A673 (cell line): ENCODE results near the gene SRPK3. TPM values are rescaled to one million over a fixed set of nuclear protein-coding genes. Genes with fewer than 3 reads are reported as not detected.

ENCODE experiments used
- BruUV-seq: library from RNA; stranded (reverse); fragments of 400-500 nt; replicated peaks from 2 replicates; lab custom pipeline; 2021; lab: Mats Ljungman, UMichigan
- CTCF ChIA-PET: fragments of 300-600 bp; sonication (Branson Sonifier 250); formaldehyde crosslinking; loops from one replicate; lab custom pipeline; 2022; ENCODE audit warnings: antibody characterized with exemption; lab: Charles Lee
- POLR2A ChIA-PET: fragments of 300-600 bp; sonication (Branson Sonifier 250); formaldehyde crosslinking; loops from one replicate; lab custom pipeline; 2022; ENCODE audit warnings: antibody characterized with exemption; ENCODE audit not compliant: low non-redundant PET; lab: Charles Lee
- DNase-seq: peaks from one replicate; pipeline ENCODE4 v3.0.0-alpha.2; 2015; ENCODE audit warnings: low spot score
- H3K27ac ChIP-seq: fragments of 200-600 bp; sonication (generic); 2 replicates; pipeline ENCODE4 v1.5.1; 2016; ENCODE audit warnings: mixed run types, low read depth, mild to moderate bottlenecking, mixed read lengths, antibody characterized with exemption, low read length; ENCODE audit not compliant: poor library complexity, severe bottlenecking
- H3K27me3 ChIP-seq: fragments of 200-600 bp; sonication (generic); replicated peaks from 2 replicates; pipeline ENCODE4 v1.6.1; 2017; ENCODE audit warnings: mixed run types, low read depth, mild to moderate bottlenecking, mixed read lengths, antibody characterized with exemption, low read length; ENCODE audit not compliant: insufficient read depth, poor library complexity
- H3K36me3 ChIP-seq: fragments of 200-600 bp; sonication (generic); 2 replicates; pipeline ENCODE4 v1.6.1; 2016; ENCODE audit warnings: mixed run types, mild to moderate bottlenecking, mixed read lengths, antibody characterized with exemption, low read length; ENCODE audit not compliant: insufficient read depth, poor library complexity, severe bottlenecking
- H3K4me1 ChIP-seq: fragments of 200-600 bp; sonication (generic); 2 replicates; pipeline ENCODE4 v1.6.1; 2017; ENCODE audit warnings: mixed run types, mild to moderate bottlenecking, mixed read lengths, antibody characterized with exemption, low read length; ENCODE audit not compliant: insufficient read depth, poor library complexity, severe bottlenecking
- H3K4me3 ChIP-seq: fragments of 200-600 bp; sonication (generic); 2 replicates; pipeline ENCODE4 v1.5.1; 2016; ENCODE audit warnings: low read depth, mixed run types, mild to moderate bottlenecking, mixed read lengths, low read length; ENCODE audit not compliant: poor library complexity, severe bottlenecking
- H3K9me3 ChIP-seq: fragments of 200-600 bp; sonication (generic); 2 replicates; pipeline ENCODE4 v1.6.1; 2016; ENCODE audit warnings: mixed run types, low read depth, mild to moderate bottlenecking, mixed read lengths, antibody characterized with exemption, low read length; ENCODE audit not compliant: poor library complexity, severe bottlenecking
- EZH2 ChIP-seq: fragments of 200-600 bp; sonication (generic); IDR thresholded peaks from 2 replicates; pipeline ENCODE4 v1.6.1; 2017; ENCODE audit warnings: borderline replicate concordance, low read depth, mild to moderate bottlenecking, mixed read lengths, antibody characterized with exemption, low read length; ENCODE audit not compliant: poor library complexity, severe bottlenecking
- intact Hi-C: fragments of 100-400 bp; cut with micrococcal nuclease; formaldehyde crosslinking; loops from one replicate; pipeline ENCODE4 v1.10.0; 2022; ENCODE audit not compliant: unreplicated experiment
- total RNA-seq: library from RNA; stranded (reverse); gene quantifications from 2 replicates; pipeline ENCODE4 v1.2.3, GENCODE V29; 2021
- TF ChIP-seq, protein P1 (sequence below): fragments of 300-800, 200-600 bp; sonication (generic); conservative IDR thresholded peaks from 2 replicates; pipeline ENCODE4 v1.5.1; 2017; ENCODE audit warnings: low read depth, mild to moderate bottlenecking, antibody characterized with exemption, low read length, moderate library complexity, mixed read lengths

The SRPK3 gene
- total RNA-seq, 1 experiment from 2014 or later, result not detected

DNA sequence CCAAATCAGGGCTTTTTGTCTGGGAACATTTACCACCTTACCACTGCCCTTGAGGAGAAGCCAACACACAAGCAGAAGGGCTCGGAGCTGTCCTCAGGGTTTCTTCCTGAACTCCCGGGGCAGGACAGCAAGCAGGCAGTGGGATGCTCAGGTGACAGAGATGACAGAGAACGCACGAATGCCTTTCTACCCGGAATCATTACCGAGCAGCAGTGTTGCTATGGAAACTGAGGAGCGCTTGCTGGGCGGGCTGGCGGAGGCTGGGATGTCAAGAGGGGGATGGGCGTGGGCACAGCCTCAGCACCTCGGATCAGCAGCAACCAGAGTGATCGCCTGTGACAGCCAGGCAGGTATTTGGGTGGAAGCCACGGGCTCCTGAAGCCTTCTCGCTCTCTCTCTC, 31.4 kb downstream of the SRPK3 start:
- Histone ChIP-seq H3K27me3 (no peaks in the 10 kb centered on the region), H3K27ac (no peak overlapping the region), H3K4me1 (no peaks in the 10 kb centered on the region), H3K36me3 (no peaks in the 10 kb centered on the region), H3K9me3 (no peaks in the 10 kb centered on the region), H3K4me3 (no peak overlapping the region)
- intact Hi-C loops, result no loop called here
- no TSS peak for BruUV-seq
- DNase-seq, result no peak
- ChIA-PET POLR2A (no interaction called here), CTCF (no interaction called here)
- TF ChIP-seq, protein P1, sequence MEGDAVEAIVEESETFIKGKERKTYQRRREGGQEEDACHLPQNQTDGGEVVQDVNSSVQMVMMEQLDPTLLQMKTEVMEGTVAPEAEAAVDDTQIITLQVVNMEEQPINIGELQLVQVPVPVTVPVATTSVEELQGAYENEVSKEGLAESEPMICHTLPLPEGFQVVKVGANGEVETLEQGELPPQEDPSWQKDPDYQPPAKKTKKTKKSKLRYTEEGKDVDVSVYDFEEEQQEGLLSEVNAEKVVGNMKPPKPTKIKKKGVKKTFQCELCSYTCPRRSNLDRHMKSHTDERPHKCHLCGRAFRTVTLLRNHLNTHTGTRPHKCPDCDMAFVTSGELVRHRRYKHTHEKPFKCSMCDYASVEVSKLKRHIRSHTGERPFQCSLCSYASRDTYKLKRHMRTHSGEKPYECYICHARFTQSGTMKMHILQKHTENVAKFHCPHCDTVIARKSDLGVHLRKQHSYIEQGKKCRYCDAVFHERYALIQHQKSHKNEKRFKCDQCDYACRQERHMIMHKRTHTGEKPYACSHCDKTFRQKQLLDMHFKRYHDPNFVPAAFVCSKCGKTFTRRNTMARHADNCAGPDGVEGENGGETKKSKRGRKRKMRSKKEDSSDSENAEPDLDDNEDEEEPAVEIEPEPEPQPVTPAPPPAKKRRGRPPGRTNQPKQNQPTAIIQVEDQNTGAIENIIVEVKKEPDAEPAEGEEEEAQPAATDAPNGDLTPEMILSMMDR, result no peak
- no peak for TF ChIP-seq EZH2

DNA sequence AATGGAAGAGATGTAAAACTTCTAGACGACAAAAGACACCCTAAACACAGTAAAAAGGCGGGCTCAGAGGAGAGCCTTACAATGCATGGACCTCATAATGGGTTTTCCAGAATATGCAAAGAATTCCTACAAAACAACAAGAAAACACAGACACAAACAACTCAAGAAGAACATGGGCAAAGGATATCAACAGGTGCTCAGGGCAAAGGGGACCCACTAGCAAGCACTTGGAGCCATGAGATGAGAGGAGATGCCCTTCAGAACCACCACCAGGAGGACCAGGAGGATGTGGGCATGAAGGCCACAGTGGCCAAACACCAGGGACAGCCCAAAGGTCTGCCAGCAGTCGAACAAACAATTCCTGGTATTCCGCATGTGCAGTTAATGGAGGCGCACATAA, 32.3 kb downstream of the SRPK3 start:
- no TSS peak for BruUV-seq
- no peak for TF ChIP-seq EZH2
- TF ChIP-seq, protein P1, result no peak
- Histone ChIP-seq H3K4me3 (no peak overlapping the region), H3K9me3 (no peaks in the 10 kb centered on the region), H3K27me3 (no peaks in the 10 kb centered on the region), H3K4me1 (no peaks in the 10 kb centered on the region), H3K27ac (no peak overlapping the region), H3K36me3 (no peaks in the 10 kb centered on the region)
- intact Hi-C loops, result no loop called here
- ChIA-PET POLR2A (no interaction called here), CTCF (no interaction called here)
- no peak for DNase-seq

DNA sequence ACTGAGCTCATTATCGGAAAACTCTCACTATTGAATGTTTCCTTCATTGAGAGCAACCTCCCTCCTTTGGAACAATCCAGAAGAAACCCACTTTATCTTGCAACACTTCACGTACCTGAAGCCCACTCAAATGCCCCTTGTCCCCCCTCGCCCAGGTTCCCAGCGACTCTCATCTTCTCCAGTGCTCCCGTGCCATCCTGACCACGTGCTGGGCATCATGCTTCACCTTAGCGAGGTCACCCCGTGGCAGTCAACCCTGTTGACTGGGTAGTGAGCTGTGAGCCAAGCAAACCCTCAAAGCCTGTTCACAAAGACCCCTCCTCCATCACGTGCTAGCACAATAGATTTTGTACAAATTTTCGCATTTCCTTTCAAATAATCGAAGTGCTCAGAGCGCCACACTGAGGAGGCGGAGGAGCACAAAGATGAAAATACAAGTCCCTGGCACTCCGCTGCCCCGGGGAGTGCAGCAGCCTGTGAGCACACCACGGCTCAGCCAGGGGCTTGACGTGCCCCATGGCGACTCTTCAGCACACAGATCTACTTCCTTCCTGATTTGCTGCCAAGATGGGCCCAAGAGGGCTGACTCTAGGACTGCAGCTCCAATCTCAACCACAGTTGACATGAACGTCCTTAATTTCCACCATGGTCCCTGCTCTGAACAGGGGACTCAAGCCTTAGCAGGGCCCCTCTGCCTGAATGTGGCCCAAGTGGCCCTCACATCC, 33.9 kb downstream of the SRPK3 start:
- BruUV-seq, result no TSS peak
- CTCF ChIA-PET, result no interaction called here

More for the DNA sequence above, 33.9 kb downstream of the SRPK3 start:
- H3K27me3 ChIP-seq, result no peaks in the 10 kb centered on the region
- DNase-seq, result no peak
- TF ChIP-seq EZH2, result no peak
- TF ChIP-seq, protein P1, result no peak
- H3K27ac ChIP-seq, result no peak overlapping the region
- H3K4me1 ChIP-seq, result no peaks in the 10 kb centered on the region
- H3K36me3 ChIP-seq, result no peaks in the 10 kb centered on the region
- POLR2A ChIA-PET, result no interaction called here
- intact Hi-C loops, result no loop called here
- H3K9me3 ChIP-seq, result no peaks in the 10 kb centered on the region
- no peak overlapping the region for H3K4me3 ChIP-seq
